Endometrial microvascular endothelial cells (primary cell): ENCODE results near the gene KCNQ1. TPM values are rescaled to one million over a fixed set of nuclear protein-coding genes. Genes with fewer than 3 reads are reported as not detected.

Experiments
- in situ Hi-C: cut with HindIII; loops from 2 replicates; pipeline ENCODE4 v1.10.0; 2017; ENCODE audit warnings: low sequenced_read_pairs, low pct_unique_long_range_greater_than_20kb; ENCODE audit errors: inconsistent ontology term
- total RNA-seq: library from RNA; depleted of rRNA; stranded (reverse); fragments of >200 nt; gene quantifications from one replicate; pipeline ENCODE4 v1.2.3, GENCODE V29; 2015; ENCODE audit errors: inconsistent ontology term

The KCNQ1 gene
- total RNA-seq, 1 donor from 2014 or later: not detected

DNA sequence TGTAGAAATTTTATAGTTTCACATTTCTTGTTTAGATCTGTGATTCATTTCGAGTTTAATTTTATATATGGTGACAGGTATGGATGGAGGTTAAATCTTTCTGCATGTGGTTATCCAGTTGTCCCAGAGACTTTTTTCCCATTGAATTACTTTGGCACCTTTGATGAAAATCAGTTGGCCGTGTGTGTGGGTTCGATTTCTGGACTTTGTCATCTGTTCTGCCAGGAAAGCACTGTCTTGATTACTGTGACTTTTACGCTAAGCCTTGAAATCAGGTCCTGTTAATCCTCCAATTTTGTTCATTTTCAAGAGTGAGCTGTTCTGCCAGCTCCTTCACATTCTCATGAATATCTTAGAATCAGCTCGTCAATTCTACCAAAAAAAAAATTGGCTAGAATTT lies 107.4 kb downstream of the KCNQ1 start:
- in situ Hi-C loops: no loop called here

DNA sequence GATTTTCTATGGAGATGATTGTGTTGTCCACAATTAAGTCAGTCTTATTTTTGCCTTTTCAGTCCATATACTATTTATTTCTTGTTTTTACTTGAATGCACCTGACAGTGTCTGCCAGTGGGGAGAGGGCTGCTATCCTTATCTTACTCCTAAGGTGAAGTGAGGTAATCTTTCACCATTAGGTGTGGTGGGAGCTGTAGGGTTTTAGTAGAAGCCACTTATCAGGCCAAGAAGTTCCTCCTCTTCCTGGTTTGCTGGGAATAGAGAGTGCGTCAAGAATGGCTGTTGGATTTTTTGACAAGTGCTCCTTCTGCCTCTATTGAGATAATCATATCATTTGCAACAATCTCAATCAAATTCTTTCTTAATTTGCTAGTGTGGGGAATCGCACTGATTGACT lies 108.4 kb downstream of the KCNQ1 start:
- in situ Hi-C loops: no loop called here

DNA sequence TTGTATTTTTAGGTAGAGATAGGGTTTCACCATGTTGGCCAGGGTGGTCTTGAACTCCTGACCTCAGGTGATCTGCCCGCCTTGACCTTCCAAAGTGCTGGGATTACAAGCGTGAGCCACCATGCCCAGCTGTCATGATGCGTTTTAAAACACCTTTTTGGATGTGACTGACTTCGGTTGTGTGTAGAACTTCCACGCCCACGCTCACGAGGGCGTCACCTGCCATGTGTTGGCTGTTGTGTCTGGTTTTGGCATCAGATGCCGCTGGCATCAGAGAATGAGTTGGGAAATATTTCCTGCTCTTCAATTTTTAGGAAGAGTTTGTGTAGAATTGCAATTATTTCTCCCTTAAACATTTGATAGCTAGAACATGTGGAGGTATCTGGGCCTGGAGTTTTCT lies 109.1 kb downstream of the KCNQ1 start:
- in situ Hi-C loops: no loop called here

DNA sequence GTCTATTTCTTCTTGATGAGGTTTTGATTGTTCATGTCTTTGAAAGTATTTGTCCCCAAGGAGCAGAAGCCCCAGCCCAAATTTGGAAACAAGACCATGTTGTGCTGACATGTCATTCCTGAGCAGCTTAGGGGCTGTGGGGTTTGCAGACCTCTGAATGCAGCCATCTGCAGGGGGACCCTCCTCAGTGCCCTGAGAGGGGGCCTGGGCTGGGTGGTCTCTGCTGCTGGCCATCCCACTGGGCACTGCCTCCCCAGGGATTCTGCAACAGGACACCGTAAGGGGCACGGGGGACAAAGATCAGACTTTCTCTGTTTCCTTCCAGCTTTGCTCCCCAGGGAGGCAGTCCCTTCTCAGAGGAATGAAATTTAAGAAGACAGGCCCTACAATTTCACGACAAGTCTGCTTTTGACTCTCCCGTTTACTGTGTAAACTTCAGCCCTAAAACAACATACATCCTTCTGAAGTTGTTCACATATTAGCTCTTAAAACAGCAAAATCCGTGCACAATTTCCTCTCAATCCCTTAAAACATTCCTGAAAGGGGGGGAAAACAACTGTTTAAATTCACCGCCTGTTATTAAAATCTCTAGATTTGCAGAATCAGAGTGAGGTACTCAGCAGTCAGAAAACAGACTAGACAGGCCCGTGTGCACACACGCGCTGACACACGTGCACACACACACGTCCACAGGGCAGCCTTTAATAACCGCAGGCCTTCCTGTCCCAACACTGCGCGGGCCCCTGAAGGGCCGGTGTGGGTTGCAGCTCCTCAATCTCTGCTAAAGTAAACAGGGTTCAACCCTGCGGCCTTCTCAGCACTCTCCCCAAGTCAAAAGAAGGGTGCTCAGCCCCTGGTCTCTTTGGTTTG lies 109.8 kb downstream of the KCNQ1 start:
- in situ Hi-C loops: no loop called here

DNA sequence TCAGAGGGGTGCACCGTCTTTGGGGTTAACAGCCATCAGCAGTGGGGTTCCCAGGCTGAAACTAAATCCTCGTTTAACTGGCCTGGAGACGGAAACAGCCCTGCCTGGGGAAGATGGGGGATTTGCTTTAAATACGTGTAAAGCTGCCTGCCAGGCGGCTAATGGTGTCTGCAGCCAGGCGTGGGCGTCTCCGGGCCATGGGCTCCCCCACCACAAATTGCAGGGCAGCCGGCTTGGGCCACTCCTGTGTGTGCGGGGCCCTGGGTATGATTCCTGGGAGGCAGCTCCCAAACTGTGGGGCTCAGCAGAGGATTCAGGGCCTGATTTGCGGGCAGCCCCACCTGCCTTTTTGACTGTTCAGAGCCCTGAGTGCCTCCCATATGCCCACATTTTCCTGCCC lies 110.5 kb downstream of the KCNQ1 start:
- in situ Hi-C loops: no loop called here

DNA sequence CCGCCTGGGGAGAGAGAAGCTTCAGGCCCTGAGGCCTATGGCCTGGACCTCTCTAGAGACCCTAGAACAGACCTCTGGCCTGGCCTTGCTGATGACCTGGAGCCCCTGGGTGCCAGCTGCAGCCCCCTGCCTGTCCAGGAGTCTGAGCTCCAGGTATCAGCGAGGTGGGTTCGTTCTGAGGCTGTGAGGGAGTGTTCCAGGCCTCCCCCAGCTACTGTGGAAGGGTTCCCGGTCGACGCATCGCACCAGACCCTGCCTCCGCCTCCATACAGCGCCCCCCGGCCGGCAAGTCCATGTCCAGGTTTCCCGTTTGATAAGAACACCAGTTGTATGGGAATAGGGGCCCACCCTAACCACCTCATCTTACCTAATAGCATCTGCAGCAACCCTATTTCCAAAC lies 111.1 kb downstream of the KCNQ1 start:
- in situ Hi-C loops: no loop called here

DNA sequence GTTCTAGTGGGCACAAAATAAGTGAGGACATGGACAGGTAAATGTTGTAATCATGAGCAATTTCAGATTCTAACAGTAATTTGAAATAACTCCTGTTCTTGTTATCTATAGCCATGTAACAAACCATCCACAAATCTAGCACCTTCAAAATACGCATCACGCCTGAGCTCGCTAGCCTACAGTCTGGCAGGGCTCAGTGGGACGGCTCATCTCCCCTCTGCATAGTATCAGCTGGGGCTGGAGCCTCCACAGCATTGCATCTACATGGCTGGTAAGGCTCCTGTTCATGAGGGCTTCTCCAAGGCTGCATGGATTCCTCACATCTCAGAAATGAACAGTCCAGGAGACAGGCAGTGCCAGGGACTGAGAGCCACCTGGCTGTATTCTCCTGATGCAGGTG lies 112.6 kb downstream of the KCNQ1 start:
- in situ Hi-C loops: no loop called here

DNA sequence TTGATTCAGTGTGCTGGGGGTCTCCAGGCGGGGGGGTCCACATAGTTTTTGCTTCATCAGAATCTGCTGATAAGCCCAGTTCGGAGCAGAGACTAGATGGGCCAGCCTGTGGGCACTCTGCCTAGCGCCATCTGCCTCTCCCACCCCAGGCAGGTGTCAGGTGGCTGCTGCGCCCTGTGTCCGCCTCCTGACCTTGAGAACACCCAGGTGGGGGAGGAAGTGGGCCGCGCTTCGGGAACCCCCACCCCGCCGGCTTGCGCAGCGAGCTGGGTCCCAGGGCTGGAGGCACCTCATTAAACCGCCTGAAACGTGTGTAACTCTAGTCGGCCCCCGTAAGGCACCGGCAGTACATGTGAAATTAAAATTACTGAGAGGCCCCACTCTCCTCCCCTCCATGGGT lies 113.6 kb downstream of the KCNQ1 start:
- in situ Hi-C loops: no loop called here

DNA sequence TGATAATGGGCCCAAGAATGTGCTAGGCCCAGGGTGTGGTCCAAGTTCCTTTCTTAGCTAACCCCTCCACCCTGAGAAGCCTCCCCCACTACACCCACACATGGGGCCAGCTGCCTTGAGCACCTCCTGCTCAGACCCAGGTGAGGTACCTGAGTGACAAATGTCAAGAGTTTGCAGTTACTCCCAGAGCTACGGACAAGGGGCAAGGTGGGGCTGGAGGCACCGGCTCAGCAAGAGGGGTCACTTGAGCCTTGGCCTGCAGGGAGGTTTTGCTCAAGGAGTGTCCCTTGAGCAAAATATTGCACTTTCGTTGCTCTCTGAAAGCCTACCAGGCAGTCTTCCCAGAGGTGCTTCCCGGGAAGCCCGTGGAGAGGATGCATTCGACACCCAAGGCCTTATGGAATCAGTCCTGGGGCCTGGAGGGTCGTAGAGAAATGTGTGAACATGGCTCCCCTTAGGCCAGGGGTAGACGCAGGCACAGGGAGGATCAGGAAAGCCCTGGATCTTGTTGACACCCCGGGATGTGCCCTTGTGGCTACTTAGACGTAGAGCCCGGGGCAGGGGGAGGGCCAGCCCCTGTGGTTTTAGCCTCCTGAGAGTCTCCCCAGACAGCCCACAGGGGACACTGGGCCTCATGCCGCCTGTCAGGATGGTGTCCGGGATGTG lies 114.2 kb downstream of the KCNQ1 start:
- in situ Hi-C loops: no loop called here

DNA sequence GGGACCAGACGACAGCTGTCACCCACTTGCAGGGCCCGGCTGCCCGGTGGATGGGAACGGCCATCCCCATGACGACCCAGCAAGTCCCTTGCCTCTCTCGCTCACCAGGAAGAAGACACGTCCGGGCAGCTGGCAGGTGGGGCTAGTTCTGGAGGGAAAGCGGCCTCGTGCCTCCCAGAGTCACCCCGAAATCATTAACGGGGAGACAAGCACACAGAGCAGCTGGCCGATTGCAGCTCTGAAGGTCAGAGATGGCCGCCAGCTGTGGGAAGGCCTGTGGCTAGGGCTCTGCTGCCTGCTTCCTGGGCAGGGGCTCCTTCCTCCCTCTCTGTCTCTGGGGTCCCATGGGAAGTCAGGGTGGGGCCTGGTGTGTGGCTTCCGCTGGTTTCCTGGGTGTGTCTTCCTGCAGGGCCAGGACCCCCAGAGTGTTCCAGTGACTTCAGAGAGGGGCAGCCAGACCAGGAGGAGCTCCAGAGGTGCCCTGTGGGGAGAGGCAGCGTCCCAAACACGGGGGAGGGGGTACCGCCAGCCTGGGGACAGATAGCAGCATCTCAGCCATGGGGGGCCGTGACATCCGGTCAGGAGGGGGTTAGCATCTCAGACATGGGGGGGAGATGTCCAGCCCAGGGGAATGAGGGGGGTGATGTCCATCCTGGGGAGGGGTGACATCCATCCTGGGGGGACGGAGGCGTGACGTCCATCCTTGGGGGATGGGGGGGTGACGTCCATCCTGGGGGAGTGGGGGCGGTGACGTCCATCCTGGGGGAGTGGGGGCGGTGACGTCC lies 114.9 kb downstream of the KCNQ1 start:
- in situ Hi-C loops: no loop called here

DNA sequence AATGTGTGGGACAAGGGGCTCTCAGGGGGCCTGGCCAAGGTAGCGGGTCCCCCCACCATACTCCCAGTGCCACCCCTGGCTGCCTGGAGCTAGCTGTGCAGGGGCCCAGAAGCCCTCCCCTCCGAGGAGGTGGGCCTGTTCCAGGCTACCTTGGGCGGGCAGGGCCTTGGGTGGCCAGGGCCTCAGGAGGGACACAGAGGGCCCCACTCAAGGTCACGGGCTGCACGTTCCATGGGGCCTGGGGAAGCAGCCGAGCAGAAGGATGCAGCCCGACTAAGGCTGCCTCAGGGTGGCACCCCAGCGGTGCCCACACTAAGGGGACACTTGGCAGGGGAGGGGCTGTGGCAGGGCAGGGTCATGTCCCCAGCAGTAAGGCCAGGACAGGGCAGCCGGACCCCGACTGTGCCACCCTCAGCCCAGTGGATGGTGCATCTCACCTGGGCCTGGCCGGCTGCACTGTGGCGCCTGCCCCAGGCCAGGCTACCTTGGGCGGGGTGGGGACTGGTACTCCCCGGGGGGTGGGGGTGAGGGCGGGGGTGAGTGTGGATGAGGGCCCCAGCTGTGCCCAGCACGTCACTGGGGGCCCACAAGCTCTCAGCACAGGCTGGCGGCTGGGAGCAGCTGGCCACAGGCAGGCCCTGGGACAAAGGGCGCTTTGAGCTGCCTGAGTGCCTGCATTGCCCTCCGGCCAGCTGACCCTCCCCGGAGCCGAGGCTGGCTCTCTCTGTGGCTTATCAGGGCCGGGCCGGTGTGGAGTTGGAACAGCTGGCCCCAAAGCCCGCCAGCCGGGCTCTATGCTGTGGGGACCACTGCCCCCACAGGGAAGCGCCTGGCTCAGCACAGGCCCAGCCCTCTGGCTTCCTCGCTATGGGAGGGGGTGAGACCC lies 117.1 kb downstream of the KCNQ1 start:
- in situ Hi-C loops: no loop called here

DNA sequence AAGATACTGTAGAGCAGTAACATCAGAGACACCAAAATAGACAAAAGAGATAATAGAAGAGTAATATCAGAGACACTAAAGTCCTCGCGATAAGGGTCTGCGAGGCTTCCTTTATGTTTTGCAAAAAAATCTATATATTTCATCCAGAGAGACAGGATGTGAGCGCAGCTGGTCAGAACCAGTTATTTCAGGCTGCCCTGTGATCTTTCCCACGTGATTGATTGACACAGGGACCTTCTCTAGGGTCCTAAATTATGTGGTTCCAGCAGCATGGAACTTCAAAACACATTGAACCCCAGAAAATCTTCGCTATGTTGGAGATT lies 118.0 kb downstream of the KCNQ1 start:
- in situ Hi-C loops: no loop called here

DNA sequence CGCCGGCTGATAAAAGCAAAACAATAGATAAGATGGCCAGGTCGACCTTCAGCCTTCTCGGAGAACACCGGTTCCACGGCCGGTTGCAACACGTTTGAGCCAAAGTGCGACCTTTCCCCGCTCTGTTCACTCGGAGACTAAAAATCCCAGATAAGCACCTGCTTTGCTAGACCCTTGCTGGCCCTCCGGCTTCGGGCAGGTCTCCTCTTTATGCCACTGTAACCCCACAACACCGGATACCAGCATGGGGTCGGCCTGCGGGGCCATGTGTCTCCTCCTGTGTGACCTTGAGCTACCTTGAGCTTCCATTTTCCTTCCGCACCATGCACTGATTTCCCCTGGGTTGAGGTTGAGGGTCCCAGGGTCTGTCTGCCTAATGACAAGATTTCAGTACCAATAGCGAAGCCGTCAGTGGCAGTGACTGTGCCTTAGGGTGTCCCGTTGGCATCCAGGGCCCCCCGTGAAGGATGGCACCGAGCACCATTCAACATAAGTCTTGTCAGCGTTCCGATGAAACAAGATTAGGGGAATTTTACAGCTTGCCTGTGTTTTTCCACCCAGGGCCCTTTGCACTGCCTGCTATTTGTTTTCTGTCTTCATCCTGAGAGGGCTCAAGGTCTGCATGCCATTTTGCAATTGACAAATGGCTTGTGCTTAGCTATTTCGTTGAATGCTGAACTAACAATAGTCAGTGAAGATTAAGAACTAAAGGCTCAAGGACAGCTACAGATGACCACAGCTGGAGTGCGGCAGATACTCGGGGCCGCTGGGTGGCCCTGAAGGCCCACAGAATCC lies 118.6 kb downstream of the KCNQ1 start:
- in situ Hi-C loops: no loop called here

DNA sequence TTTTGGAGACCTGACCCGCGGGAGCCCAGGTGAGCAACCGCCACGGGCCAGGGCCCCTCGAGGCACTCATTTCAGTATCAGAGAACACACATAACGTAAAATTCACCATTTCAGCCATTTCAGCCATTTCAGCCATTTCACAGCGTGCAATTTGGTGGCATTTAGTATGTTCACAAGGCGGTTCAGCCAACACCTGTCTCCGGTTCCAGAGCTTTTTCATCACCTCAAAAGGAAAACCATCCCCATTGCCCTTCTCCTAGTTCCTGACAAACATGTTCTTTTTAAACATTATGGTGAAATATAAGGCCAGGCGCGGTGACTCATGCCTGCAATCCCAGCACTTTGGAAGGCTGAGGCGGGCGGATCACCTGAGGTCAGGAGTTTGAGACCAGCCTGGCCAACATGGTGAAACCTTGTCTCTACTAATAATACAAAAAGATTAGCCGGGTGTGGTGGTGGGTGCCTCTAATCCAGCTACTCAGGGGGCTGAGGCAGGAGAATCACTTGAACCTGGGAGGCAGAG lies 119.3 kb downstream of the KCNQ1 start:
- in situ Hi-C loops: no loop called here

DNA sequence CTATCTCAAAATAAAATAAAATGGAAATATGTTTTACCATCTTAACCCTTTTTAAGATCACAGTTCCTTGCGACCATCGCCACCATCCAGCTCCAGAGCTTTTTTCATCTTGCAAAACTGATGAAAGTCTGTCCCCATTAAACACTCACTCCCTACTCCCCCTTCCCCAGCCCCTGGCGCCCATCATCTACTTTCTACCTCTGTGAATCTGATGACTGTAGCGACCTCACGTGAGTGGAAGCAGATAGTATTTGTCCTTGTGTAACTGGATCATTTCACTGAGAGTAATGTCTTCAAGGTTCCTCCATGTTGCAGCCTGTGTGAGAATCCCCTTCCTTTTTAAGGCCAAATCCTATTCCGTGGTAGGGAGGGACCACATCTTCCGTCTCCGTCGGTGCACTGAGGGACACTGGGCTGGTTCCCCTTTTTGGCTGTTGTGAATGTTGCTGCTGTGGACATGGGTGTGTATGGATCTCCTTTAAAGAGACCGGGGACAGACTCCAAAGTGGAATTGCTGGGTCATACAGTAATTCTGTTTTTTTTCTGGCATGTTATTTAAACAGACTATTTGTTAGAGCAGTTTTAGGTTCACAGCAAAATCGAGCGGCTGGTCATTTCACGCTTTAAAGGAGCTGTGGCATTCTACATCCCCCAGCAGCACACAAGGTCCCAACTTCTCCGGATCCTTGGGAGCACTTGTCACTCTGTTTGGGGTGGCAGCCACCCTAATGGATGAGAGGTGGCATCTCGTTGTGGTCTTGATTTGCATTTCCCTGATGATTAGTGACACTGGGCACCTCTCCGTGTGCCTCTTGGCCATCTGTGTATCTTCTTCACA lies 120.0 kb downstream of the KCNQ1 start:
- in situ Hi-C loops: no loop called here

DNA sequence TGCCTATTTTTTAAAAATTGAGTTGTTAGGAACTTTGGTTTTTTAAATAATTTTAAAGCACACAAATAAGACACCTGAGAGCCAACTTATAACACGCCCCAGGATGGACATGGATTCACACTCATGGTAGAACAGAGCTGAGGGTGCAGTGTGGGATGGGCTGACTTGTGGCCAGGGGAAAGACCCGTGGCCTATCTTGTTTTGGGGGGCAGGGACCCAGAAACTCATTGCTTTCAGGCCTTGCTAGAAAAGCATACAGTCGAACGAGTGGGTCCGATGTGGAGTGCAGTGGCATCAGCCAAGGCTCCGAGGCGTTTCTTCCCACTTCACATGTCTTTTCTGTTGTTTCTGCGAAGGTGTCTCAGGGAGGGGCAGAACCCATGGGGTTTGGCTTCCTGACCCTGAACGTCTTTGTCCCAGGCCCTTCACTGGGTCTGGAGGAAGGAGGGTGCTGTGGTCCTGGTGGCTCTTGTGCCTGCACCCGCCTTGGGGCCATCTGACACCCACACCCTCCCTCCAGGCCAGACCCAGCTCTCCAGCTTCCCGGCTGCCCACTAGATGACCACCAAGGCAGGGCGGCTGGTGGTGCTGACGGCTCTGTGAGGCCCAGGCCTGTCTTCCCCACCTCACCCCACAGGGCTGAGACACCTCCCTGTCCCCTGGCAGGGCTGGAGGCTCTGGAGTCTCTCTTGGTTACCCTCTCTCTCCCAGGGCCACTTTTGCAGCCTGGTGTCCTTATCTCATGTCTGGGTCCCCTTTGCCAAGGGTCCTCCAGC lies 120.8 kb downstream of the KCNQ1 start:
- in situ Hi-C loops: no loop called here
